Measurements from ENCODE around the gene REV1.

- TF ChIP-seq, protein P1, sequence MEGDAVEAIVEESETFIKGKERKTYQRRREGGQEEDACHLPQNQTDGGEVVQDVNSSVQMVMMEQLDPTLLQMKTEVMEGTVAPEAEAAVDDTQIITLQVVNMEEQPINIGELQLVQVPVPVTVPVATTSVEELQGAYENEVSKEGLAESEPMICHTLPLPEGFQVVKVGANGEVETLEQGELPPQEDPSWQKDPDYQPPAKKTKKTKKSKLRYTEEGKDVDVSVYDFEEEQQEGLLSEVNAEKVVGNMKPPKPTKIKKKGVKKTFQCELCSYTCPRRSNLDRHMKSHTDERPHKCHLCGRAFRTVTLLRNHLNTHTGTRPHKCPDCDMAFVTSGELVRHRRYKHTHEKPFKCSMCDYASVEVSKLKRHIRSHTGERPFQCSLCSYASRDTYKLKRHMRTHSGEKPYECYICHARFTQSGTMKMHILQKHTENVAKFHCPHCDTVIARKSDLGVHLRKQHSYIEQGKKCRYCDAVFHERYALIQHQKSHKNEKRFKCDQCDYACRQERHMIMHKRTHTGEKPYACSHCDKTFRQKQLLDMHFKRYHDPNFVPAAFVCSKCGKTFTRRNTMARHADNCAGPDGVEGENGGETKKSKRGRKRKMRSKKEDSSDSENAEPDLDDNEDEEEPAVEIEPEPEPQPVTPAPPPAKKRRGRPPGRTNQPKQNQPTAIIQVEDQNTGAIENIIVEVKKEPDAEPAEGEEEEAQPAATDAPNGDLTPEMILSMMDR (IDR thresholded peaks at IDR 0.05) = no peak
- no peak for TF ChIP-seq POLR2A (IDR thresholded peaks at IDR 0.05)
Observed at GRCh38 chr2:99477054-99477453, 12.8 kb downstream of the REV1 start.

Data from thyroid gland (tissue), 4 donors.